Endothelial cell of umbilical vein (primary cell): ENCODE data around the gene CLCN3.

Experiments used
- CTCF ChIP-seq, 2 donors: IDR thresholded peaks; 1 replicate in 1 of 2; 2 replicates in 1 of 2; pipeline ENCODE4 v1.5.1; 2011; ENCODE audit warnings: low read length in 2 of 2, mild to moderate bottlenecking in 2 of 2, moderate library complexity in 2 of 2, control low read depth in 1 of 2, inconsistent platforms in 1 of 2, low read depth in 1 of 2; ENCODE audit not compliant: insufficient read depth in 1 of 2; ENCODE audit errors: extremely low read depth in 1 of 2
- EZH2 ChIP-seq: IDR thresholded peaks from 2 replicates; pipeline ENCODE4 v1.6.1; 2012; ENCODE audit warnings: borderline replicate concordance, low read depth, mild to moderate bottlenecking, moderate library complexity, low read length, inconsistent platforms; ENCODE audit not compliant: severe bottlenecking
- JUN ChIP-seq: IDR thresholded peaks from 2 replicates; pipeline ENCODE4 v1.6.1; 2011; ENCODE audit warnings: borderline replicate concordance, low read depth; ENCODE audit not compliant: insufficient read length, insufficient read depth
- POLR2A ChIP-seq: IDR thresholded peaks from 2 replicates; pipeline ENCODE4 v1.6.1; 2012; ENCODE audit warnings: low read depth, mild to moderate bottlenecking, control low read depth, low read length
- POLR2AphosphoS5 ChIP-seq: IDR thresholded peaks from 2 replicates; pipeline ENCODE4 v1.6.1; 2012; ENCODE audit warnings: low read depth, mild to moderate bottlenecking, control low read depth, low read length, moderate library complexity; ENCODE audit not compliant: insufficient read depth

GRCh38 chr4:169618986-169619385 is 1.4 kb upstream of the CLCN3 start:
- TF ChIP-seq EZH2 (no peak), POLR2AphosphoS5 (no peak), POLR2A (no peak), CTCF (IDR thresholded peaks at IDR 0.05; ENCODE audit: extremely low read depth in 1 of 2, insufficient read depth in 1 of 2, low read depth in 1 of 2, low read length in 2 of 2) (no peak), JUN (no peak)
